Left colon (tissue), 2 donors: ENCODE data around the gene INVS. TPM values are rescaled to one million over a fixed set of nuclear protein-coding genes. Genes with fewer than 3 reads are reported as not detected.

ENCODE experiments used
- ATAC-seq: fragments of 200-7000 bp; cut with Tn5 transposase; one replicate; pipeline ENCODE4 v1.9.1; 2020; ENCODE audit warnings: mild to moderate bottlenecking, moderate library complexity
- DNase-seq, 2 donors: peaks; one replicate each; pipeline ENCODE4 v3.0.0-alpha.2; 2020
- intact Hi-C, 2 donors: fragments of 100-400 bp; cut with DNase I in 1 of 2; cut with micrococcal nuclease in 1 of 2; formaldehyde crosslinking; loops; one replicate each; pipeline versions ENCODE4 v1.11.2 to v1.14.0; 2022; cut with DNase I, micrococcal nuclease
- total RNA-seq, 2 donors: library from RNA; stranded (reverse); fragmentation: NEBNext Ultra II Directional; extraction: Animal tissue kit (Norgen Biotek cat#: 25700); gene quantifications; one replicate each; pipeline ENCODE4 v1.2.1, GENCODE V29; 2021
- donor health status: DM: no; HTN: no; CAD: no.
- donor health status: DM: yes; HTN: yes; CAD: no.

Gene INVS
- total RNA-seq, 2 donors from 2014 or later: 10.7 to 14.6 TPM

- intact Hi-C loops: no loop called here
- no peak for ATAC-seq
Measured at GRCh38 chr9:100340224-100340623, 241.2 kb downstream of the INVS start.

GRCh38 chr9:100341889-100342288, 242.8 kb downstream of the INVS start:
- ATAC-seq (no peak), DNase-seq (no peak)
- intact Hi-C loops: no loop called here

More at GRCh38 chr9:100340224-100340623, 241.2 kb downstream of the INVS start:
- DNase-seq: no peak

- ATAC-seq (no peak), DNase-seq (no peak)
- intact Hi-C loops: no loop called here
Measured at GRCh38 chr9:100346836-100347235, 247.8 kb downstream of the INVS start.

- no peak for ATAC-seq
- no peak for DNase-seq
Measured at GRCh38 chr9:100350188-100350587, 251.1 kb downstream of the INVS start.

More at GRCh38 chr9:100350188-100350587, 251.1 kb downstream of the INVS start:
- intact Hi-C loops: loop anchor here in 1 of 2 donors (10.0 kb wide), 1 partner anchor 85 kb away; no protein-coding TSS in a partner anchor

Other genes starting within 250 kb of the INVS start
- gene STX17, start 192.6 kb upstream of the INVS start, total RNA-seq: 10 to 100 TPM; 32.2 to 36.6 TPM
- 10 to 100 TPM; 24.0 to 27.7 TPM for gene ERP44, start 243 bp upstream of the INVS start, total RNA-seq